Kidney (tissue), 14 donors: ENCODE results near the gene SMIM35. TPM values are rescaled to one million over a fixed set of nuclear protein-coding genes. Genes with fewer than 3 reads are reported as not detected.

Experiments
- DNase-seq, 5 donors: peaks; one replicate each; pipeline ENCODE4 v3.0.0-alpha.2; 2013 to 2020
- FAIRE-seq: peaks from 2 replicates; lab custom pipeline; 2012; peaks lifted over from hg19 to GRCh38; lab: Jason Lieb, UNC
- H3K27ac ChIP-seq, 2 donors: one replicate each; pipeline ENCODE4 v1.7.0; 2013; ENCODE audit warnings: low read depth in 2 of 2, low read length in 2 of 2, inconsistent platforms in 1 of 2
- H3K27me3 ChIP-seq: one replicate; pipeline ENCODE4 v1.7.1; 2013; ENCODE audit warnings: low read length, inconsistent platforms; ENCODE audit not compliant: control insufficient read depth, insufficient read depth
- H3K36me3 ChIP-seq, 3 donors: one replicate each; pipeline versions ENCODE4 v1.7.0 to v1.7.1; 2013; ENCODE audit warnings: low read length in 3 of 3, control low read depth in 1 of 3, inconsistent platforms in 1 of 3; ENCODE audit not compliant: insufficient read depth in 3 of 3, control insufficient read depth in 2 of 3
- H3K4me1 ChIP-seq, 3 donors: one replicate each; pipeline versions ENCODE4 v1.7.0 to v1.7.1; 2013; ENCODE audit warnings: low read length in 3 of 3, inconsistent platforms in 1 of 3, low read depth in 1 of 3; ENCODE audit not compliant: control insufficient read depth in 2 of 3, insufficient read depth in 2 of 3
- H3K4me3 ChIP-seq, 3 donors: one replicate each; pipeline versions ENCODE4 v1.7.0 to v1.8.1; 2013; ENCODE audit warnings: low read length in 3 of 3, control low read depth in 1 of 3, inconsistent platforms in 1 of 3
- H3K9ac ChIP-seq, 3 donors: one replicate each; pipeline versions ENCODE4 v1.7.0 to v1.7.1; 2013; ENCODE audit warnings: low read length in 3 of 3, control low read depth in 1 of 3, inconsistent platforms in 1 of 3
- H3K9me3 ChIP-seq, 3 donors: one replicate each; pipeline versions ENCODE4 v1.7.0 to v1.7.1; 2013; ENCODE audit warnings: low read length in 3 of 3, control low read depth in 1 of 3, inconsistent platforms in 1 of 3; ENCODE audit not compliant: control insufficient read depth in 2 of 3, insufficient read depth in 1 of 3
- intact Hi-C: fragments of 100-400 bp; cut with DNase I; formaldehyde crosslinking; loops from one replicate; pipeline ENCODE4 v1.11.1; 2022
- polyA plus RNA-seq: library from polyadenylated mRNA; stranded (reverse); fragments of 350-450 nt; fragmentation: Illumina TruSeq; extraction: RNeasy Lipid Tissue Mini Kit (QIAGEN cat#74804); gene quantifications from one replicate; pipeline ENCODE4 v1.2.3, GENCODE V29; 2014; ENCODE audit warnings: low read depth, low replicate concordance; ENCODE audit not compliant: insufficient read depth
- total RNA-seq: library from RNA; stranded (reverse); fragmentation: NEBNext Ultra II Directional; extraction: Animal tissue kit (Norgen Biotek cat#: 25700); gene quantifications from one replicate; pipeline ENCODE4 v1.2.1, GENCODE V29; 2021
- TF ChIP-seq, protein P1 (sequence below): IDR thresholded peaks from 3 replicates; pipeline ENCODE4 v1.5.1; 2012; ENCODE audit warnings: mild to moderate bottlenecking, moderate library complexity, borderline replicate concordance; ENCODE audit not compliant: insufficient read depth; ENCODE audit errors: extremely low read depth
- donor health status: control.
- donor health status: control.
- donor health status: control.
- donor health status: control.
- donor health status: control.
- donor health status: DM: yes; HTN: yes; CAD: no.
- donor health status: Normal renal cell carcinoma (clear cell type).

The SMIM35 gene
- total and polyA plus RNA-seq, 2 donors from 2014 or later: 0.80 TPM; not detected in 1

GRCh38 chr11:118015385-118015841, 71.3 kb downstream of the SMIM35 start:
- H3K4me3 ChIP-seq: no peak overlapping the region
- H3K9ac ChIP-seq: no peak overlapping the region
- TF ChIP-seq, protein P1, sequence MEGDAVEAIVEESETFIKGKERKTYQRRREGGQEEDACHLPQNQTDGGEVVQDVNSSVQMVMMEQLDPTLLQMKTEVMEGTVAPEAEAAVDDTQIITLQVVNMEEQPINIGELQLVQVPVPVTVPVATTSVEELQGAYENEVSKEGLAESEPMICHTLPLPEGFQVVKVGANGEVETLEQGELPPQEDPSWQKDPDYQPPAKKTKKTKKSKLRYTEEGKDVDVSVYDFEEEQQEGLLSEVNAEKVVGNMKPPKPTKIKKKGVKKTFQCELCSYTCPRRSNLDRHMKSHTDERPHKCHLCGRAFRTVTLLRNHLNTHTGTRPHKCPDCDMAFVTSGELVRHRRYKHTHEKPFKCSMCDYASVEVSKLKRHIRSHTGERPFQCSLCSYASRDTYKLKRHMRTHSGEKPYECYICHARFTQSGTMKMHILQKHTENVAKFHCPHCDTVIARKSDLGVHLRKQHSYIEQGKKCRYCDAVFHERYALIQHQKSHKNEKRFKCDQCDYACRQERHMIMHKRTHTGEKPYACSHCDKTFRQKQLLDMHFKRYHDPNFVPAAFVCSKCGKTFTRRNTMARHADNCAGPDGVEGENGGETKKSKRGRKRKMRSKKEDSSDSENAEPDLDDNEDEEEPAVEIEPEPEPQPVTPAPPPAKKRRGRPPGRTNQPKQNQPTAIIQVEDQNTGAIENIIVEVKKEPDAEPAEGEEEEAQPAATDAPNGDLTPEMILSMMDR: no peak
- no peak overlapping the region for H3K27ac ChIP-seq
- no peak for DNase-seq
- H3K9me3 ChIP-seq: peaks cover 0 to under 1% (median 0%) of the 10 kb centered on the region in 3 donors
- H3K36me3 ChIP-seq: no peaks in the 10 kb centered on the region
- FAIRE-seq: no peak
- H3K4me1 ChIP-seq: peaks cover 0 to 2% (median 0%) of the 10 kb centered on the region in 3 donors
- intact Hi-C loops: no loop called here
- H3K27me3 ChIP-seq: no peaks in the 10 kb centered on the region

GRCh38 chr11:118014022-118014421, 72.7 kb downstream of the SMIM35 start:
- H3K9me3 ChIP-seq: no peaks in the 10 kb centered on the region
- peaks cover 0 to 9% (median 0%) of the 10 kb centered on the region in 3 donors for H3K4me1 ChIP-seq
- no peak overlapping the region for H3K4me3 ChIP-seq
- TF ChIP-seq, protein P1: no peak
- no peaks in the 10 kb centered on the region for H3K27me3 ChIP-seq
- no peak overlapping the region for H3K9ac ChIP-seq
- no peak for FAIRE-seq
- no peak for DNase-seq
- intact Hi-C loops: no loop called here
- H3K36me3 ChIP-seq: no peaks in the 10 kb centered on the region
- no peak overlapping the region for H3K27ac ChIP-seq

- Histone ChIP-seq H3K9me3 (no peaks in the 10 kb centered on the region), H3K4me1 (peaks cover 0 to 9% (median 0%) of the 10 kb centered on the region in 3 donors), H3K4me3 (no peak overlapping the region), H3K27me3 (no peaks in the 10 kb centered on the region), H3K27ac (no peak overlapping the region), H3K36me3 (no peaks in the 10 kb centered on the region), H3K9ac (no peak overlapping the region)
- DNase-seq (no peak), FAIRE-seq (no peak)
- intact Hi-C loops: no loop called here
- TF ChIP-seq, protein P1: no peak
These were observed 74.6 kb downstream of the SMIM35 start for GRCh38 chr11:118012083-118012669.
